GM19455 (cell line): ENCODE measurements around the gene LAIR1.
"Not testable (repeated sequence)": the region's sequence is repeated elsewhere in the genome, so short reads cannot be mapped to it uniquely, and the experiment has no call there.

ENCODE experiments used
- ATAC-seq: cut with Tn5 transposase; IDR thresholded peaks from one replicate; pipeline ENCODE4 v1.9.1; 2021; ENCODE audit not compliant: unreplicated experiment

Gene LAIR1

GRCh38 chr19:54345938-54346386 lies 18.8 kb downstream of the LAIR1 start:
- no peak for ATAC-seq

- no peak for ATAC-seq
Measured at GRCh38 chr19:54343868-54344267, 20.9 kb downstream of the LAIR1 start.

GRCh38 chr19:54341295-54341694 lies 23.4 kb downstream of the LAIR1 start:
- ATAC-seq = no peak

GRCh38 chr19:54339646-54340358 lies 24.9 kb downstream of the LAIR1 start:
- ATAC-seq = no peak

- no peak for ATAC-seq
Measured at GRCh38 chr19:54338521-54338920, 26.2 kb downstream of the LAIR1 start.

GRCh38 chr19:54337858-54338230 lies 26.9 kb downstream of the LAIR1 start:
- ATAC-seq = no peak

- no peak for ATAC-seq
Measured at GRCh38 chr19:54336893-54337857, 27.6 kb downstream of the LAIR1 start.

GRCh38 chr19:54335979-54336892 lies 28.5 kb downstream of the LAIR1 start:
- ATAC-seq = no peak

GRCh38 chr19:54335164-54335563 lies 29.6 kb downstream of the LAIR1 start:
- ATAC-seq = no peak

GRCh38 chr19:54333586-54334298 lies 31.0 kb downstream of the LAIR1 start:
- no peak for ATAC-seq

- ATAC-seq = no peak
Measured at GRCh38 chr19:54332149-54332548, 32.6 kb downstream of the LAIR1 start.

- no peak for ATAC-seq
Measured at GRCh38 chr19:54331626-54332025, 33.1 kb downstream of the LAIR1 start.

- no peak for ATAC-seq
Measured at GRCh38 chr19:54329476-54330165, 35.1 kb downstream of the LAIR1 start.

- ATAC-seq = not testable (repeated sequence)
Measured at GRCh38 chr19:54328781-54329180, 36.0 kb downstream of the LAIR1 start.

- ATAC-seq = no peak
Measured at GRCh38 chr19:54325631-54326030, 39.1 kb downstream of the LAIR1 start.

- no peak for ATAC-seq
Measured at GRCh38 chr19:54325194-54325621, 39.5 kb downstream of the LAIR1 start.

GRCh38 chr19:54324071-54324470 lies 40.7 kb downstream of the LAIR1 start:
- no peak for ATAC-seq

GRCh38 chr19:54322934-54323333 lies 41.8 kb downstream of the LAIR1 start:
- not testable (repeated sequence) for ATAC-seq

- not testable (repeated sequence) for ATAC-seq
Measured at GRCh38 chr19:54322295-54322694, 42.4 kb downstream of the LAIR1 start.
